DND-41 (cell line): Measurements from ENCODE around the gene YJEFN3.

ENCODE experiments used
- ATAC-seq: fragments of 200-7000 bp; cut with Tn5 transposase; 3 replicates; pipeline ENCODE4 v1.9.1; 2021; ENCODE audit warnings: low read depth; ENCODE audit not compliant: insufficient read depth
- DNase-seq: peaks from one replicate; pipeline ENCODE4 v3.0.0-alpha.2; 2020
- H2AFZ ChIP-seq: 2 replicates; pipeline ENCODE4 v1.6.0; 2012; ENCODE audit warnings: low read depth, low read length
- H3K27ac ChIP-seq: 2 replicates; pipeline ENCODE4 v1.5.1; 2012; ENCODE audit warnings: low read length, inconsistent platforms
- H3K27me3 ChIP-seq: fragments of 200-600 bp; sonication (generic); 2 replicates; pipeline ENCODE4 v1.6.0; 2012; ENCODE audit warnings: low read length, mild to moderate bottlenecking, inconsistent platforms; ENCODE audit not compliant: insufficient read depth, poor library complexity
- H3K36me3 ChIP-seq: 2 replicates; pipeline ENCODE4 v1.5.1; 2012; ENCODE audit warnings: low read length, inconsistent platforms; ENCODE audit not compliant: insufficient read depth
- H3K4me1 ChIP-seq: 2 replicates; pipeline ENCODE4 v1.5.1; 2012; ENCODE audit warnings: mild to moderate bottlenecking, low read length; ENCODE audit not compliant: insufficient read depth
- H3K4me2 ChIP-seq: 2 replicates; pipeline ENCODE4 v1.6.0; 2012; ENCODE audit warnings: mild to moderate bottlenecking, moderate library complexity, low read length, inconsistent platforms; ENCODE audit not compliant: insufficient read depth
- H3K4me3 ChIP-seq, 2 experiments: fragments of 200-600 bp in 1 of 2; shearing (Covaris generic) in 1 of 2; 2 replicates each; pipeline ENCODE4 v1.5.1; 2012 to 2016; ENCODE audit warnings: inconsistent platforms in 2 of 2, low read length in 2 of 2, mild to moderate bottlenecking in 2 of 2, low read depth in 1 of 2, moderate library complexity in 1 of 2
- H3K79me2 ChIP-seq: 2 replicates; pipeline ENCODE4 v1.6.0; 2012; ENCODE audit warnings: low read length, inconsistent platforms; ENCODE audit not compliant: insufficient read depth
- H3K9ac ChIP-seq: 2 replicates; pipeline ENCODE4 v1.6.0; 2012; ENCODE audit warnings: low read depth, mild to moderate bottlenecking, inconsistent platforms, low read length, moderate library complexity
- H3K9me3 ChIP-seq: 2 replicates; pipeline ENCODE4 v1.5.1; 2012; ENCODE audit warnings: low read length, moderate library complexity, mild to moderate bottlenecking, inconsistent platforms; ENCODE audit not compliant: insufficient read depth, severe bottlenecking
- H4K20me1 ChIP-seq: 2 replicates; pipeline ENCODE4 v1.6.0; 2012; ENCODE audit warnings: low read length; ENCODE audit not compliant: insufficient read depth
- CTCF ChIP-seq: IDR thresholded peaks from 2 replicates; pipeline ENCODE4 v1.5.1; 2012; ENCODE audit warnings: borderline replicate concordance, low read length, moderate library complexity, mild to moderate bottlenecking; ENCODE audit not compliant: poor library complexity, severe bottlenecking; ENCODE audit errors: extremely low read depth
- EZH2 ChIP-seq: IDR thresholded peaks from 3 replicates; pipeline ENCODE4 v1.6.1; 2012; ENCODE audit warnings: borderline replicate concordance, low read depth, mild to moderate bottlenecking, moderate library complexity, low read length, inconsistent platforms; ENCODE audit not compliant: severe bottlenecking

YJEFN3 gene

GRCh38 chr19:19525611-19526380 lies 2.9 kb upstream of the YJEFN3 start:
- H3K27me3 ChIP-seq, result no peaks in the 10 kb centered on the region
- H3K36me3 ChIP-seq, result peaks cover 66% of the 10 kb centered on the region
- H3K9me3 ChIP-seq, result no peaks in the 10 kb centered on the region
- no peak overlapping the region for H3K9ac ChIP-seq
- ATAC-seq, result no peak
- no peak overlapping the region for H3K4me2 ChIP-seq
- peaks cover 2% of the 10 kb centered on the region for H3K4me1 ChIP-seq
- peaks cover 50% of the 10 kb centered on the region for H3K79me2 ChIP-seq
- no peak for DNase-seq
- H3K27ac ChIP-seq, result no peak overlapping the region
- no peak overlapping the region for H2AFZ ChIP-seq
- peaks cover 51% of the 10 kb centered on the region for H4K20me1 ChIP-seq
- no peak overlapping the region for H3K4me3 ChIP-seq
- TF ChIP-seq EZH2, result no peak
- TF ChIP-seq CTCF, result peak; percentile 15

GRCh38 chr19:19526581-19527370 lies 1.9 kb upstream of the YJEFN3 start:
- no peak overlapping the region for H3K4me2 ChIP-seq
- H3K36me3 ChIP-seq, result peaks cover 63% of the 10 kb centered on the region
- H3K9ac ChIP-seq, result no peak overlapping the region
- H2AFZ ChIP-seq, result no peak overlapping the region
- peak overlapping the region; percentile 44; the same call in 1 of the 2 replicates for H3K27ac ChIP-seq
- H3K4me3 ChIP-seq, result no peak overlapping the region
- H4K20me1 ChIP-seq, result peaks cover 51% of the 10 kb centered on the region
- H3K79me2 ChIP-seq, result peaks cover 41% of the 10 kb centered on the region
- no peaks in the 10 kb centered on the region for H3K9me3 ChIP-seq
- H3K27me3 ChIP-seq, result no peaks in the 10 kb centered on the region
- peak; percentile 58 for DNase-seq
- TF ChIP-seq CTCF, result no peak
- TF ChIP-seq EZH2, result no peak
- peaks cover 2% of the 10 kb centered on the region for H3K4me1 ChIP-seq
- ATAC-seq, result peak; percentile 40

DNA sequence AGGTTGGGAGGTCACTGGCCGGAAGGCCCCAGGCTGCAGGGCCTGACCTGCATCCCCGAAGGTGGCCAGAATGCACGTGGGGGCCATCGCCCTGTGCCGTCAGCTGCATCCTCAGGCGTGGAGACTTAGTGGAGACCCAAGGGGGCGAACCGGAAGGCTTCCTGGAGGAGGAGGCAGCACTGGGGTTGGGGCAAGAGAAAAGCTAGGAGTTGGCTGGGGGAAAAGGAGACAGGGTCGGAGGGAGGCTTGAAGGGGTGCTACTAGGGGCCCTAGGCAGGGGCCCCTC lies 1.4 kb upstream of the YJEFN3 start:
- Histone ChIP-seq H3K4me3 (no peak overlapping the region), H3K9ac (no peak overlapping the region), H3K27me3 (no peaks in the 10 kb centered on the region), H3K9me3 (no peaks in the 10 kb centered on the region), H3K4me2 (no peak overlapping the region), H3K27ac (peak overlapping the region; percentile 44; the same call in 1 of the 2 replicates), H2AFZ (no peak overlapping the region), H3K4me1 (peaks cover 7% of the 10 kb centered on the region), H4K20me1 (peaks cover 51% of the 10 kb centered on the region), H3K36me3 (peaks cover 63% of the 10 kb centered on the region), H3K79me2 (peaks cover 36% of the 10 kb centered on the region)
- ATAC-seq, result no peak
- no peak for TF ChIP-seq EZH2
- TF ChIP-seq CTCF, result no peak
- no peak for DNase-seq
